Neural cell (in vitro differentiated cells): Measurements from ENCODE around the gene SLC29A4. TPM values are rescaled to one million over a fixed set of nuclear protein-coding genes. Genes with fewer than 3 reads are reported as not detected.
"Not testable (repeated sequence)": the region's sequence is repeated elsewhere in the genome, so short reads cannot be mapped to it uniquely, and the experiment has no call there.

Source experiments
- H2AFZ ChIP-seq: fragments of 200-600, 300-800 bp; sonication (generic), shearing (Covaris generic); 2 replicates; pipeline ENCODE4 v1.6.0; 2014; ENCODE audit warnings: low read depth, mild to moderate bottlenecking, antibody characterized with exemption, low read length, moderate library complexity
- H3F3A ChIP-seq: fragments of 200-600 bp; shearing (Covaris generic); 2 replicates; pipeline ENCODE4 v1.6.1; 2016; ENCODE audit warnings: mild to moderate bottlenecking, moderate library complexity, mixed read lengths, antibody characterized with exemption, low read length; ENCODE audit not compliant: insufficient read depth, poor library complexity, severe bottlenecking
- H3K27ac ChIP-seq: fragments of 200-600, 300-800 bp; sonication (generic), shearing (Covaris generic); 2 replicates; pipeline ENCODE4 v1.5.1; 2014; ENCODE audit warnings: mild to moderate bottlenecking, low read length, moderate library complexity
- H3K27me3 ChIP-seq: fragments of 300-800, 200-600 bp; sonication (generic), shearing (Covaris generic); 2 replicates; pipeline ENCODE4 v1.6.0; 2014; ENCODE audit warnings: mild to moderate bottlenecking, low read depth, low read length, moderate library complexity; ENCODE audit not compliant: insufficient read depth
- H3K36me3 ChIP-seq: fragments of 300-800, 200-600 bp; sonication (generic), shearing (Covaris generic); 2 replicates; pipeline ENCODE4 v1.5.1; 2014; ENCODE audit warnings: mild to moderate bottlenecking, antibody characterized with exemption, low read length, moderate library complexity; ENCODE audit not compliant: insufficient read depth
- H3K4me2 ChIP-seq: fragments of 300-800, 200-600 bp; sonication (generic), shearing (Covaris generic); 2 replicates; pipeline ENCODE4 v1.6.0; 2014; ENCODE audit warnings: mild to moderate bottlenecking, low read length
- H3K4me3 ChIP-seq: fragments of 300-800, 200-600 bp; sonication (generic), shearing (Covaris generic); 2 replicates; pipeline ENCODE4 v1.5.1; 2014; ENCODE audit warnings: mild to moderate bottlenecking, low read length, moderate library complexity
- H3K79me2 ChIP-seq: fragments of 200-600 bp; shearing (Covaris generic); replicated peaks from 2 replicates; pipeline ENCODE4 v1.6.0; 2014; ENCODE audit warnings: mild to moderate bottlenecking, low read length, moderate library complexity; ENCODE audit not compliant: insufficient read depth
- H3K9ac ChIP-seq: fragments of 300-800, 200-600 bp; sonication (generic), shearing (Covaris generic); 2 replicates; pipeline ENCODE4 v1.6.1; 2016; ENCODE audit warnings: mild to moderate bottlenecking, low read length, mixed read lengths
- H3K9me2 ChIP-seq: fragments of 200-600 bp; shearing (Covaris generic); 2 replicates; pipeline ENCODE4 v1.6.1; 2016; ENCODE audit warnings: mild to moderate bottlenecking, low read length, mixed read lengths; ENCODE audit not compliant: insufficient read depth
- H3K9me3 ChIP-seq: fragments of 200-600, 300-800 bp; sonication (generic), shearing (Covaris generic); 2 replicates; pipeline ENCODE4 v1.6.1; 2016; ENCODE audit warnings: mild to moderate bottlenecking, mixed run types, low read length, moderate library complexity, mixed read lengths
- H4K20me1 ChIP-seq: fragments of 200-600 bp; shearing (Covaris generic); 2 replicates; pipeline ENCODE4 v1.6.1; 2016; ENCODE audit warnings: mild to moderate bottlenecking, mixed run types; ENCODE audit not compliant: insufficient read depth
- EP300 ChIP-seq: fragments of 450-650 bp; conservative IDR thresholded peaks from 2 replicates; pipeline ENCODE4 v1.6.1; 2014; ENCODE audit warnings: antibody characterized with exemption, mild to moderate bottlenecking, moderate library complexity; ENCODE audit not compliant: poor library complexity, severe bottlenecking
- EZH2 ChIP-seq: fragments of 200-600, 300-800 bp; shearing (Covaris generic), sonication (generic); IDR thresholded peaks from 2 replicates; pipeline ENCODE4 v1.6.1; 2014; ENCODE audit warnings: antibody characterized with exemption, low read length, borderline replicate concordance, mild to moderate bottlenecking; ENCODE audit not compliant: insufficient read depth, poor library complexity, severe bottlenecking
- MXI1 ChIP-seq: fragments of 450-650 bp; conservative IDR thresholded peaks from 2 replicates; pipeline ENCODE4 v1.6.1; 2014; ENCODE audit warnings: antibody characterized with exemption, mild to moderate bottlenecking; ENCODE audit not compliant: poor library complexity, severe bottlenecking
- POLR2AphosphoS5 ChIP-seq: IDR thresholded peaks from 2 replicates; pipeline ENCODE4 v1.6.1; 2012
- RAD21 ChIP-seq: fragments of 450-650 bp; conservative IDR thresholded peaks from 2 replicates; pipeline ENCODE4 v1.6.1; 2014; ENCODE audit warnings: antibody characterized with exemption, mild to moderate bottlenecking, moderate library complexity
- SMC3 ChIP-seq: fragments of 450-650 bp; conservative IDR thresholded peaks from 2 replicates; pipeline ENCODE4 v1.6.1; 2014; ENCODE audit warnings: antibody characterized with exemption, mild to moderate bottlenecking, moderate library complexity; ENCODE audit not compliant: poor library complexity
- TAF1 ChIP-seq: IDR thresholded peaks from 2 replicates; pipeline ENCODE4 v1.6.1; 2012; ENCODE audit warnings: low read depth
- polyA plus RNA-seq: library from polyadenylated mRNA; depleted of rRNA; stranded (reverse); fragments of >200 nt; gene quantifications from 2 replicates; pipeline ENCODE4 v1.2.3, GENCODE V29; 2014
- TF ChIP-seq, protein P1 (sequence below): fragments of 450-650 bp; IDR thresholded peaks from 2 replicates; pipeline ENCODE4 v1.5.1; 2014; ENCODE audit warnings: antibody characterized with exemption, mild to moderate bottlenecking, moderate library complexity; ENCODE audit not compliant: poor library complexity, severe bottlenecking
- TF ChIP-seq, protein P2 (sequence below): IDR thresholded peaks from 2 replicates; pipeline ENCODE4 v1.6.1; 2012; ENCODE audit warnings: borderline replicate concordance

Gene SLC29A4
- polyA plus RNA-seq, 1 donor from 2014 or later = 32.4 TPM

GRCh38 chr7:5303061-5303460 lies 20.3 kb downstream of the SLC29A4 start:
- no peaks in the 10 kb centered on the region for H4K20me1 ChIP-seq
- H3K4me2 ChIP-seq = no peak overlapping the region
- no peak overlapping the region for H3K4me3 ChIP-seq
- H2AFZ ChIP-seq = no peak overlapping the region
- TF ChIP-seq TAF1 (no peak), RAD21 (no peak), SMC3 (no peak), EP300 (no peak), EZH2 (no peak), MXI1 (no peak), POLR2AphosphoS5 (no peak)
- TF ChIP-seq, protein P1, sequence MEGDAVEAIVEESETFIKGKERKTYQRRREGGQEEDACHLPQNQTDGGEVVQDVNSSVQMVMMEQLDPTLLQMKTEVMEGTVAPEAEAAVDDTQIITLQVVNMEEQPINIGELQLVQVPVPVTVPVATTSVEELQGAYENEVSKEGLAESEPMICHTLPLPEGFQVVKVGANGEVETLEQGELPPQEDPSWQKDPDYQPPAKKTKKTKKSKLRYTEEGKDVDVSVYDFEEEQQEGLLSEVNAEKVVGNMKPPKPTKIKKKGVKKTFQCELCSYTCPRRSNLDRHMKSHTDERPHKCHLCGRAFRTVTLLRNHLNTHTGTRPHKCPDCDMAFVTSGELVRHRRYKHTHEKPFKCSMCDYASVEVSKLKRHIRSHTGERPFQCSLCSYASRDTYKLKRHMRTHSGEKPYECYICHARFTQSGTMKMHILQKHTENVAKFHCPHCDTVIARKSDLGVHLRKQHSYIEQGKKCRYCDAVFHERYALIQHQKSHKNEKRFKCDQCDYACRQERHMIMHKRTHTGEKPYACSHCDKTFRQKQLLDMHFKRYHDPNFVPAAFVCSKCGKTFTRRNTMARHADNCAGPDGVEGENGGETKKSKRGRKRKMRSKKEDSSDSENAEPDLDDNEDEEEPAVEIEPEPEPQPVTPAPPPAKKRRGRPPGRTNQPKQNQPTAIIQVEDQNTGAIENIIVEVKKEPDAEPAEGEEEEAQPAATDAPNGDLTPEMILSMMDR = no peak
- TF ChIP-seq, protein P2, sequence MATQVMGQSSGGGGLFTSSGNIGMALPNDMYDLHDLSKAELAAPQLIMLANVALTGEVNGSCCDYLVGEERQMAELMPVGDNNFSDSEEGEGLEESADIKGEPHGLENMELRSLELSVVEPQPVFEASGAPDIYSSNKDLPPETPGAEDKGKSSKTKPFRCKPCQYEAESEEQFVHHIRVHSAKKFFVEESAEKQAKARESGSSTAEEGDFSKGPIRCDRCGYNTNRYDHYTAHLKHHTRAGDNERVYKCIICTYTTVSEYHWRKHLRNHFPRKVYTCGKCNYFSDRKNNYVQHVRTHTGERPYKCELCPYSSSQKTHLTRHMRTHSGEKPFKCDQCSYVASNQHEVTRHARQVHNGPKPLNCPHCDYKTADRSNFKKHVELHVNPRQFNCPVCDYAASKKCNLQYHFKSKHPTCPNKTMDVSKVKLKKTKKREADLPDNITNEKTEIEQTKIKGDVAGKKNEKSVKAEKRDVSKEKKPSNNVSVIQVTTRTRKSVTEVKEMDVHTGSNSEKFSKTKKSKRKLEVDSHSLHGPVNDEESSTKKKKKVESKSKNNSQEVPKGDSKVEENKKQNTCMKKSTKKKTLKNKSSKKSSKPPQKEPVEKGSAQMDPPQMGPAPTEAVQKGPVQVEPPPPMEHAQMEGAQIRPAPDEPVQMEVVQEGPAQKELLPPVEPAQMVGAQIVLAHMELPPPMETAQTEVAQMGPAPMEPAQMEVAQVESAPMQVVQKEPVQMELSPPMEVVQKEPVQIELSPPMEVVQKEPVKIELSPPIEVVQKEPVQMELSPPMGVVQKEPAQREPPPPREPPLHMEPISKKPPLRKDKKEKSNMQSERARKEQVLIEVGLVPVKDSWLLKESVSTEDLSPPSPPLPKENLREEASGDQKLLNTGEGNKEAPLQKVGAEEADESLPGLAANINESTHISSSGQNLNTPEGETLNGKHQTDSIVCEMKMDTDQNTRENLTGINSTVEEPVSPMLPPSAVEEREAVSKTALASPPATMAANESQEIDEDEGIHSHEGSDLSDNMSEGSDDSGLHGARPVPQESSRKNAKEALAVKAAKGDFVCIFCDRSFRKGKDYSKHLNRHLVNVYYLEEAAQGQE = no peak
- no peak overlapping the region for H3K9ac ChIP-seq
- H3K9me3 ChIP-seq = no peaks in the 10 kb centered on the region
- H3K27ac ChIP-seq = no peak overlapping the region
- H3K79me2 ChIP-seq = no peaks in the 10 kb centered on the region
- no peaks in the 10 kb centered on the region for H3K27me3 ChIP-seq
- H3K36me3 ChIP-seq = no peaks in the 10 kb centered on the region
- no peaks in the 10 kb centered on the region for H3K9me2 ChIP-seq
- no peaks in the 10 kb centered on the region for H3F3A ChIP-seq

DNA sequence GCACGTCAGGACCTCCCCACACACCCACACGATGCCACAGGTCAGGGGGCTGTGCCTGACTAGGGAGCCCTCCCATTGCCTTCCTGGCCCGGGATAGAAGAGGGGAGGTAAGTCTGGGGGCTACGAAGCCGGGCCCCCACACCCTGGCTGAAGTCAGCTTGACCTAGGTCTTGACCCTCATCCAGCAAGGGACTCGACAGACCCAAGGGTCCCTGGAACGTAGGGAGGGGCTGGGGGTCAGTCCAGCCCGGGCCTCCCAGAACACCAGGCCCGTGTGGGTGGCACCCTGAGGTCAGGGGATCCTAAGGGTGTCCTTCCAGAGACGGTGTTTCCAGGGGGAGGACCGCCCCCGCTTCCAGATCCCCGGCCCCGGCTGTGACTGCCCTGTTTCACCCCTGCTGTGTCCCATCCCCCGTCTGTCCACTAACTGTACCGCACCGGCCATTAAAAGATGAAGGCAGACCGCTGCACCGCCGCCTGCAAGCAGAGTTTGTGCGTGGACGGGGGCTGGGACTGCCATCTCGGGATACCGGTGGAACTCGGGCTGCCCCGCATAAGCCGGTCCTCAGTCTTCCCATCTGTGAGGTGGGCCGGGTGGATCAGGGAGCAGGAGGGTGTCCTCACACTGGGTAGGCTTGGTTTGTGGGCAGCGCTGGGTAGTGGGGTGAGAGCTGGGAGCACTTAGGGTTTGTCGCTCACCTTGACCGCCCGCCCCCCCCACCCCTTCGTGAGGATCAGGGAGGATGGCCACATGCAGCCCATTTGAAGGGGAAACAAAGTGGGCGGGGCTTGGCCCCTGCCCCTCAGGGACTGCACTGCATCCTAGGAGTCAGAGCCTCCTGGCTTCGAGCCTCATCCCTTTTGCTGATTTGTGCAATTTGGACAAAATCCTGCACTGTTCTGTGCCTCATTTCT lies 21.1 kb downstream of the SLC29A4 start:
- TF ChIP-seq, protein P1 = no peak
- TF ChIP-seq RAD21 (no peak), POLR2AphosphoS5 (no peak), EP300 (no peak)
- H3K27me3 ChIP-seq = no peaks in the 10 kb centered on the region
- no peak overlapping the region for H3K27ac ChIP-seq
- no peak overlapping the region for H3K4me2 ChIP-seq
- H3K36me3 ChIP-seq = no peaks in the 10 kb centered on the region
- H3F3A ChIP-seq = no peaks in the 10 kb centered on the region
- no peaks in the 10 kb centered on the region for H3K9me3 ChIP-seq
- H3K4me3 ChIP-seq = no peak overlapping the region
- no peaks in the 10 kb centered on the region for H3K79me2 ChIP-seq
- no peaks in the 10 kb centered on the region for H4K20me1 ChIP-seq
- no peaks in the 10 kb centered on the region for H3K9me2 ChIP-seq
- H2AFZ ChIP-seq = no peak overlapping the region
- no peak overlapping the region for H3K9ac ChIP-seq

DNA sequence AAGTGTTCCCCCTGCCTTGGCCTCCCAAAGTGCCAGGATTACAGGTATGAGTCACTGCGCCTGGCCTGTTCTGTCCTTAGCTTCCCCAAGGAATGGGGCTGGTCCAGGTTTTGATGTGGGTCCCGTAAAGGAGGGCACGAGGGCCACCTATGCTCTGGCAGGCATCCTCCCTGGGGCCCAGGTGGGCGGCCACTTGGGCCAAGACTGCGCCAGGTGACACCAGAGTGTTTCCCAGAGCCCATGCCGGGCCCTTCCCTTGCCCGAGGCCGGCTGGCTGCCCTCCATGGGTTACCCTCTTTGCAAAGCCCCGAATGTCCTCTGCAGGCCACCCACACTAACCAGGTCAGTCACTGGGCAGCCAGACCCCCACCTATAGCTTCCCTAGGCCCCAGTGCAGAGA lies 22.3 kb downstream of the SLC29A4 start:
- not testable (repeated sequence) for H3F3A ChIP-seq, H3K9me3 ChIP-seq, H4K20me1 ChIP-seq, H3K9ac ChIP-seq, H3K79me2 ChIP-seq, H3K4me3 ChIP-seq, H3K27ac ChIP-seq, H2AFZ ChIP-seq, H3K4me2 ChIP-seq, H3K9me2 ChIP-seq, H3K27me3 ChIP-seq, H3K36me3 ChIP-seq

- not testable (repeated sequence) for H2AFZ ChIP-seq, H3K4me3 ChIP-seq, H3K9me2 ChIP-seq, H3K4me2 ChIP-seq, H3K79me2 ChIP-seq, H4K20me1 ChIP-seq, H3K27ac ChIP-seq, H3K36me3 ChIP-seq, H3K9me3 ChIP-seq, H3F3A ChIP-seq, H3K27me3 ChIP-seq, H3K9ac ChIP-seq
These were observed 24.7 kb downstream of the SLC29A4 start for GRCh38 chr7:5307221-5308142.
